ENCODE data around the gene FOXRED1.
A peak's percentile ranks its signal among the peaks of the same experiment; 100 is the strongest.
"Not testable (repeated sequence)": the region's sequence is repeated elsewhere in the genome, so short reads cannot be mapped to it uniquely, and the experiment has no call there.

FOXRED1 gene

DNA sequence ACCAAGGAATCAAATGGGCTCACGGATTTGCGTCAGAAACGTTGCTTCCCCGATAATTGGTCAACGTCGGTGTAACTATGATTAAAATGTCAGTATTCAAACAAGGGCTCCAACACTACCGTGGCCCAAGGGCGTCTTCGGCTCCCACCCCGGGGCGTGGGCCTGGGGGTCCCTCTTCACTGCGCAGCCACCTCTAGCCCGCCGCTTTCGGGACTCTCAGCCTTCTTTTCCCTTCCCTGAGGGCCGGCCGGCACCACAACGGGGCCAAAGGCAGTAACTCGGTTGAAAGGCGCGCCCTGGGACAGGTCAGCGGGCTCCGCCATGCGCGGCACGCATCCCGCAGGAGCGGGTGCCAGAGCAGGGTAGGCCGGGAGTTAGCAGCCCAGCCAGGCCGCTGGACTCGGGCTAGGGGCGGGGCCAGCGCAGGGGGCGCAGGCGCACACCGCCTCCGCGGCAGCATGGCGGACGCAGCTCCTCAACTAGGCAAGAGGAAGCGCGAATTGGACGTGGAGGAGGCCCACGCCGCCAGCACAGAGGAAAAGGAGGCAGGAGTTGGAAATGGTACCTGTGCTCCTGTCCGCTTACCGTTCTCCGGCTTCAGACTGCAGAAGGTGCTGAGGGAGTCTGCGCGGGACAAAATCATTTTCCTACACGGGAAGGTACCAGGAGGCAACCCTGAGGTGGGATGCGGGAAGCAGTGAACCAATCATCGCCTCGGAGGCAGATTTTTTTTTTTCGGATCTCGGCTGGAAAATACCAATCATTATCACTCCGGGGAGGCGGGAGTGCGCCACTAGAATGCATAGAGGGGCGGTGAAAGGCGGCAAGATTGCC is 34.9 kb downstream of the FOXRED1 start, which contains the start of gene DCPS:
Gene DCPS, plus strand, starts transcription at position 438 of the 834 bp plus-strand sequence. Its CDS starts 21 bp downstream, at position 459.
- ChIA-PET CTCF (interaction anchor here (0.6 to 1.0 kb wide), 5 partner anchors 22 to 140 kb away, joined by 3 read pairs; no protein-coding TSS in a partner anchor), POLR2A (interaction anchor here (0.6 kb wide), 2 partner anchors 112 to 136 kb away, joined by 3 to 4 read pairs; no protein-coding TSS in a partner anchor)
- no peaks in the 10 kb centered on the region for H3K27me3 ChIP-seq (replicated peaks in 2 of 5; ENCODE audit: control insufficient read depth in 4 of 5, insufficient read depth in 5 of 5, low read length in 4 of 5)
- H3K36me3 ChIP-seq (ENCODE audit: control insufficient read depth in 4 of 4, insufficient read depth in 4 of 4, low read length in 3 of 4): peaks cover under 1 to 19% (median 6%) of the 10 kb centered on the region in 4 experiments
- peak within 1 kb of the TSS; percentile 91 to 95 for H3K27ac ChIP-seq (ENCODE audit: insufficient read depth in 1 of 2, low read depth in 1 of 2, low read length in 2 of 2, poor library complexity in 1 of 2, severe bottlenecking in 2 of 2)
- WGBS (ENCODE audit: insufficient coverage): under 1% methylated on average over 52 of the region's 61 CpGs
- H3K4me1 ChIP-seq (ENCODE audit: control extremely low read depth in 1 of 4, control insufficient read depth in 4 of 4, insufficient read depth in 4 of 4, low read length in 3 of 4): peaks cover 4 to 19% (median 12%) of the 10 kb centered on the region in 4 experiments
- no peaks in the 10 kb centered on the region for H3K9me3 ChIP-seq (ENCODE audit: control extremely low read depth in 1 of 5, control insufficient read depth in 4 of 5, insufficient read depth in 2 of 5, low read depth in 1 of 5, low read length in 4 of 5)
- peak within 1 kb of the TSS; percentile 59 to 99 (median 89) for H3K4me3 ChIP-seq (ENCODE audit: control insufficient read depth in 1 of 7, extremely low read depth in 1 of 7, insufficient read depth in 4 of 7, low read depth in 2 of 7, low read length in 6 of 7)
- peak; percentile 86 to 91 (median 90) for DNase-seq

DNA sequence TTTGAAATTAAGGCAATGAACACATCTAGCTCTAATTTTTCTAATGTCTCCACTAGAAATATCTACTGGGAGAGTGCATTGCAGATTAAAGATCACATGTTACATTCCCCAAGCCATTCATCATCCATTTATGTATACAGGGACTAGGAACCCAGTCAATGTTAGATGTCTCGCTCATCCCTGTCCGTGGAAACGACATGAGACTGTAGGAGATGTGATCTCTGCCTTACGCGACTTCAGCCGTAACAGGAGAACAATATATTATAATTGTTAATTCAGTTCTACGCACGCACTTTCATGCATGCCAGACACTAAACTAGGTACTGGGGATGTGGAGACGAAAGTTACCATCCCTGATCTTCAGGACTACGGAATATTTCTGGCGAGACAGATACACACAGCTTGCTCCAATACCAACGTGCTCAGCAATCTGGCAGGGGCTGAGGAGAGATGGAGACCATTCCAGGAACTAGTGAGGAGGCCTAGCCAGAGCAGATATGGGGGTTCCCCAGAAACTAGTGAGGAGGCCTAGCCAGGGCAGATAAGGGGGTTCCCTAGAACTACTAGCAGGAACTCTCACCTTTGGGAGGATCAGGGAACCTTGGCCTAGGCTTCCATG is 35.6 kb downstream of the FOXRED1 start:
- Histone ChIP-seq H3K27me3 (replicated peaks in 2 of 5; ENCODE audit: control insufficient read depth in 4 of 5, insufficient read depth in 5 of 5, low read length in 4 of 5) (no peaks in the 10 kb centered on the region), H3K4me3 (ENCODE audit: control insufficient read depth in 1 of 7, extremely low read depth in 1 of 7, insufficient read depth in 4 of 7, low read depth in 2 of 7, low read length in 6 of 7) (peak overlapping the region; percentile 59 to 99 (median 89)), H3K9me3 (ENCODE audit: control extremely low read depth in 1 of 5, control insufficient read depth in 4 of 5, insufficient read depth in 2 of 5, low read depth in 1 of 5, low read length in 4 of 5) (no peaks in the 10 kb centered on the region), H3K4me1 (ENCODE audit: control extremely low read depth in 1 of 4, control insufficient read depth in 4 of 4, insufficient read depth in 4 of 4, low read length in 3 of 4) (peaks cover 4 to 21% (median 12%) of the 10 kb centered on the region in 4 experiments), H3K27ac (ENCODE audit: insufficient read depth in 1 of 2, low read depth in 1 of 2, low read length in 2 of 2, poor library complexity in 1 of 2, severe bottlenecking in 2 of 2) (peak overlapping the region; percentile 91 to 95), H3K36me3 (ENCODE audit: control insufficient read depth in 4 of 4, insufficient read depth in 4 of 4, low read length in 3 of 4) (peaks cover 0 to 22% (median 7%) of the 10 kb centered on the region in 4 experiments)
- POLR2A ChIA-PET: interaction anchor here (0.6 kb wide), 2 partner anchors 112 to 135 kb away, joined by 3 to 4 read pairs; no protein-coding TSS in a partner anchor
- no peak for DNase-seq
- WGBS (ENCODE audit: insufficient coverage): 81% methylated on average over 6 of the region's 12 CpGs
- CTCF ChIA-PET: interaction anchor here (0.6 to 11.9 kb wide), 6 partner anchors 21 to 176 kb away, joined by 3 to 105 read pairs (median 3); no protein-coding TSS in a partner anchor

GRCh38 chr11:126305699-126306098 is 36.7 kb downstream of the FOXRED1 start:
- CTCF ChIA-PET: interaction anchor here (1.3 to 11.9 kb wide), 2 partner anchors 12 to 174 kb away, joined by 4 to 105 read pairs; no protein-coding TSS in a partner anchor
- WGBS (ENCODE audit: insufficient coverage): 100% methylated on average over 2 of the region's 4 CpGs
- peaks cover 0 to 30% (median 8%) of the 10 kb centered on the region in 4 experiments for H3K36me3 ChIP-seq (ENCODE audit: control insufficient read depth in 4 of 4, insufficient read depth in 4 of 4, low read length in 3 of 4)
- no peak overlapping the region for H3K27ac ChIP-seq (ENCODE audit: insufficient read depth in 1 of 2, low read depth in 1 of 2, low read length in 2 of 2, poor library complexity in 1 of 2, severe bottlenecking in 2 of 2)
- H3K4me3 ChIP-seq (ENCODE audit: control insufficient read depth in 1 of 7, extremely low read depth in 1 of 7, insufficient read depth in 4 of 7, low read depth in 2 of 7, low read length in 6 of 7): no peak overlapping the region
- POLR2A ChIA-PET: no interaction called here
- H3K27me3 ChIP-seq (replicated peaks in 2 of 5; ENCODE audit: control insufficient read depth in 4 of 5, insufficient read depth in 5 of 5, low read length in 4 of 5): no peaks in the 10 kb centered on the region
- peaks cover 5 to 32% (median 16%) of the 10 kb centered on the region in 4 experiments for H3K4me1 ChIP-seq (ENCODE audit: control extremely low read depth in 1 of 4, control insufficient read depth in 4 of 4, insufficient read depth in 4 of 4, low read length in 3 of 4)
- H3K9me3 ChIP-seq (ENCODE audit: control extremely low read depth in 1 of 5, control insufficient read depth in 4 of 5, insufficient read depth in 2 of 5, low read depth in 1 of 5, low read length in 4 of 5): no peaks in the 10 kb centered on the region
- DNase-seq: no peak

- no peaks in the 10 kb centered on the region for H3K27me3 ChIP-seq (replicated peaks in 2 of 5; ENCODE audit: control insufficient read depth in 4 of 5, insufficient read depth in 5 of 5, low read length in 4 of 5)
- POLR2A ChIA-PET: no interaction called here
- peak; percentile 77 to 84 (median 81) for DNase-seq
- H3K36me3 ChIP-seq (ENCODE audit: control insufficient read depth in 4 of 4, insufficient read depth in 4 of 4, low read length in 3 of 4): peaks cover 0 to 30% (median 8%) of the 10 kb centered on the region in 4 experiments
- no peak overlapping the region for H3K27ac ChIP-seq (ENCODE audit: insufficient read depth in 1 of 2, low read depth in 1 of 2, low read length in 2 of 2, poor library complexity in 1 of 2, severe bottlenecking in 2 of 2)
- 30% methylated on average over 2 of the region's 5 CpGs for WGBS (ENCODE audit: insufficient coverage)
- H3K9me3 ChIP-seq (ENCODE audit: control extremely low read depth in 1 of 5, control insufficient read depth in 4 of 5, insufficient read depth in 2 of 5, low read depth in 1 of 5, low read length in 4 of 5): no peaks in the 10 kb centered on the region
- H3K4me3 ChIP-seq (ENCODE audit: control insufficient read depth in 1 of 7, extremely low read depth in 1 of 7, insufficient read depth in 4 of 7, low read depth in 2 of 7, low read length in 6 of 7): no peak overlapping the region
- H3K4me1 ChIP-seq (ENCODE audit: control extremely low read depth in 1 of 4, control insufficient read depth in 4 of 4, insufficient read depth in 4 of 4, low read length in 3 of 4): peaks cover 7 to 50% (median 33%) of the 10 kb centered on the region in 4 experiments
- CTCF ChIA-PET: interaction anchor here (0.9 to 11.9 kb wide), 8 partner anchors 8 to 682 kb away, joined by 3 to 105 read pairs (median 6); no protein-coding TSS in a partner anchor
Observed at GRCh38 chr11:126307706-126308105, 38.8 kb downstream of the FOXRED1 start.

GRCh38 chr11:126308271-126308671 is 39.3 kb downstream of the FOXRED1 start:
- POLR2A ChIA-PET: no interaction called here
- H3K4me1 ChIP-seq (ENCODE audit: control extremely low read depth in 1 of 4, control insufficient read depth in 4 of 4, insufficient read depth in 4 of 4, low read length in 3 of 4): peaks cover 7 to 55% (median 34%) of the 10 kb centered on the region in 4 experiments
- CTCF ChIA-PET: interaction anchor here (0.9 to 11.9 kb wide), 8 partner anchors 8 to 682 kb away, joined by 3 to 105 read pairs (median 10); partner anchors contain the start of gene ST3GAL4

DNA sequence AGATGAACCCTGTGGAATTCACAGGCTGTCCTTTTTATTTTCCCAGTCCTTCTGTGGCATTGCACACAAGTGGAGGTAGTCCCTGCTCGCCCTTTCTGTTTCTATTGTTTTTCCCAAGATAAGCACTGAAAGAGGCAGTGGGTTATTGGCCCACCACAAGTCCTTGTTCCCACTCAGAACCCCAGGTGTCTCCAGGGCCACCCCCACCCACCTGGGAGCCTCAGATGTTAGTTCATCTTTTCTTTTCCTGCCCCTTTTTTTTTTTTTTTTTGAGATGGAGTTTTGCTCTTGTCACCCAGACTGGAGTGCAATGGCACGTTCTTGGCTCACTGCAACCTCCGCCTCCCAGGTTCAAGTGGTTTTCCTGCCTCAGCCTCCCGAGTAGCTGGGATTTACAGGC is 39.8 kb downstream of the FOXRED1 start:
- H3K27me3 ChIP-seq (replicated peaks in 2 of 5; ENCODE audit: control insufficient read depth in 4 of 5, insufficient read depth in 5 of 5, low read length in 4 of 5); POLR2A ChIA-PET; DNase-seq; H3K27ac ChIP-seq (ENCODE audit: insufficient read depth in 1 of 2, low read depth in 1 of 2, low read length in 2 of 2, poor library complexity in 1 of 2, severe bottlenecking in 2 of 2); H3K9me3 ChIP-seq (ENCODE audit: control extremely low read depth in 1 of 5, control insufficient read depth in 4 of 5, insufficient read depth in 2 of 5, low read depth in 1 of 5, low read length in 4 of 5); H3K4me3 ChIP-seq (ENCODE audit: control insufficient read depth in 1 of 7, extremely low read depth in 1 of 7, insufficient read depth in 4 of 7, low read depth in 2 of 7, low read length in 6 of 7): not testable (repeated sequence)
- H3K4me1 ChIP-seq (ENCODE audit: control extremely low read depth in 1 of 4, control insufficient read depth in 4 of 4, insufficient read depth in 4 of 4, low read length in 3 of 4): peaks cover 7 to 55% (median 32%) of the 10 kb centered on the region in 4 experiments
- H3K36me3 ChIP-seq (ENCODE audit: control insufficient read depth in 4 of 4, insufficient read depth in 4 of 4, low read length in 3 of 4): peaks cover 0 to 37% (median 8%) of the 10 kb centered on the region in 4 experiments
- WGBS (ENCODE audit: insufficient coverage): 100% methylated on average over 4 of the region's 4 CpGs
- CTCF ChIA-PET: interaction anchor here (1.4 to 11.9 kb wide), 7 partner anchors 9 to 171 kb away, joined by 4 to 105 read pairs (median 20); partner anchors contain the start of gene ST3GAL4

More at GRCh38 chr11:126308271-126308671, 39.3 kb downstream of the FOXRED1 start:
- Histone ChIP-seq H3K9me3 (ENCODE audit: control extremely low read depth in 1 of 5, control insufficient read depth in 4 of 5, insufficient read depth in 2 of 5, low read depth in 1 of 5, low read length in 4 of 5) (no peaks in the 10 kb centered on the region), H3K4me3 (ENCODE audit: control insufficient read depth in 1 of 7, extremely low read depth in 1 of 7, insufficient read depth in 4 of 7, low read depth in 2 of 7, low read length in 6 of 7) (no peak overlapping the region), H3K36me3 (ENCODE audit: control insufficient read depth in 4 of 4, insufficient read depth in 4 of 4, low read length in 3 of 4) (peaks cover 0 to 35% (median 8%) of the 10 kb centered on the region in 4 experiments), H3K27ac (ENCODE audit: insufficient read depth in 1 of 2, low read depth in 1 of 2, low read length in 2 of 2, poor library complexity in 1 of 2, severe bottlenecking in 2 of 2) (no peak overlapping the region), H3K27me3 (replicated peaks in 2 of 5; ENCODE audit: control insufficient read depth in 4 of 5, insufficient read depth in 5 of 5, low read length in 4 of 5) (no peaks in the 10 kb centered on the region)
- DNase-seq: no peak
- WGBS (ENCODE audit: insufficient coverage): 95% methylated on average over 3 of the region's 4 CpGs
